ENCODE measurements around the gene ATP2A1. TPM values are rescaled to one million over a fixed set of nuclear protein-coding genes. Genes with fewer than 3 reads are reported as not detected.

ATP2A1 gene
- total RNA-seq, 1 experiment from 2014 or later = 10.3 TPM

DNA sequence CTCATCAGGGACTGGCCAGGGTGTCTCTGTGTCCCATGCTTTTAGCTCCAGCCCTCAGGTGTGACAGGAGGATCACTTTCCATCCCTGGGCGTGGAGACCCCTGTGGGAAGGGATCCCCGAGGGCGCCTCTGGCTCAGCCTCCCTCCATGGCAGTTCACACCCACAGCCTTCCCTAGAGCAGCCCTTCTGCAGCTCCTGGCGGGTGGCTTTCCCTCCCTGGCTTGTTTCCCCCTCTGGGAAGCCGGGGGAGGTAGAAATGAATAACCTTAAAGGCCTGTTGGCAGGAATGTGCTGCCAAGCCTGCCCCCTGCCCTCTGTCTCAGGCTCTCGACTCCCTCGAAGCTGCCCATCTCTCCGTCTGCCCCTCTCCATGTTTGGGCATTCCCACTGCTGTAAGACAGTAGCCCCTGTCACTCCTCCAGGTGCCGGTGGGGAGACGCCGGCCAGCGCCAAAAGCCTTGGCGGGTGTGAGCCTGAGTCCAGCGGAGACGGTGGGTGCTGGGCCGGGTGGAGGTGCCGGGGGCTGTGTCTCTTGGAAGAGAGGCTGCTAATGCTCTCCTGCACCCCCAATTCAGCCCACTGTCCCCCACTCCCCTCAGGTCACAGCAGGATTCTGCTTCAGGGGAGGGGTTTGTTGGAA lies 2.1 kb upstream of the ATP2A1 start:
- Histone ChIP-seq H3K4me2 (ENCODE audit: low read length) (no peak overlapping the region), H3K4me3 (replicated peaks in 1 of 2; ENCODE audit: low read depth in 1 of 2, low read length in 2 of 2) (no peak overlapping the region), H3K27me3 (ENCODE audit: insufficient read depth, low read length) (no peaks in the 10 kb centered on the region), H3K79me2 (ENCODE audit: insufficient read depth, low read length) (no peaks in the 10 kb centered on the region), H2AFZ (ENCODE audit: low read depth, low read length, poor library complexity, severe bottlenecking) (no peak overlapping the region), H3K9ac (ENCODE audit: low read length) (no peak overlapping the region), H3K27ac (ENCODE audit: low read depth, low read length) (no peak overlapping the region), H3K4me1 (ENCODE audit: control insufficient read depth in 1 of 2, insufficient read depth in 2 of 2, low read length in 2 of 2) (peaks cover 5 to 17% of the 10 kb centered on the region in 2 experiments; a peak in 2 of 4 replicates), H3K9me3 (ENCODE audit: control insufficient read depth in 1 of 2, insufficient read depth in 1 of 2, low read depth in 1 of 2, low read length in 2 of 2) (no peaks in the 10 kb centered on the region), H3K9me2 (ENCODE audit: insufficient read depth) (no peaks in the 10 kb centered on the region), H3K36me3 (ENCODE audit: control insufficient read depth in 1 of 2, insufficient read depth in 2 of 2, low read length in 2 of 2) (peaks cover 6 to 9% of the 10 kb centered on the region in 2 experiments; a peak in 2 of 4 replicates), H4K20me1 (ENCODE audit: insufficient read depth) (no peaks in the 10 kb centered on the region)
- TF ChIP-seq ELF1 (IDR thresholded peaks at IDR 0.05; ENCODE audit: borderline replicate concordance, low read depth) = no peak
- TF ChIP-seq RAD21 (IDR thresholded peaks at IDR 0.05; ENCODE audit: low read depth) = no peak
- TF ChIP-seq ZNF274 (IDR thresholded peaks at IDR 0.05; ENCODE audit: low read depth, low read length) = no peak
- TF ChIP-seq EZH2phosphoT487 (IDR thresholded peaks at IDR 0.05; ENCODE audit: borderline replicate concordance) = no peak
- TF ChIP-seq TCF7L2 (IDR thresholded peaks at IDR 0.05; ENCODE audit: borderline replicate concordance, extremely low read depth, insufficient read depth, insufficient read length) = no peak
- TF ChIP-seq SIN3A (IDR thresholded peaks at IDR 0.05; ENCODE audit: low read depth) = no peak
- TF ChIP-seq, protein P1, sequence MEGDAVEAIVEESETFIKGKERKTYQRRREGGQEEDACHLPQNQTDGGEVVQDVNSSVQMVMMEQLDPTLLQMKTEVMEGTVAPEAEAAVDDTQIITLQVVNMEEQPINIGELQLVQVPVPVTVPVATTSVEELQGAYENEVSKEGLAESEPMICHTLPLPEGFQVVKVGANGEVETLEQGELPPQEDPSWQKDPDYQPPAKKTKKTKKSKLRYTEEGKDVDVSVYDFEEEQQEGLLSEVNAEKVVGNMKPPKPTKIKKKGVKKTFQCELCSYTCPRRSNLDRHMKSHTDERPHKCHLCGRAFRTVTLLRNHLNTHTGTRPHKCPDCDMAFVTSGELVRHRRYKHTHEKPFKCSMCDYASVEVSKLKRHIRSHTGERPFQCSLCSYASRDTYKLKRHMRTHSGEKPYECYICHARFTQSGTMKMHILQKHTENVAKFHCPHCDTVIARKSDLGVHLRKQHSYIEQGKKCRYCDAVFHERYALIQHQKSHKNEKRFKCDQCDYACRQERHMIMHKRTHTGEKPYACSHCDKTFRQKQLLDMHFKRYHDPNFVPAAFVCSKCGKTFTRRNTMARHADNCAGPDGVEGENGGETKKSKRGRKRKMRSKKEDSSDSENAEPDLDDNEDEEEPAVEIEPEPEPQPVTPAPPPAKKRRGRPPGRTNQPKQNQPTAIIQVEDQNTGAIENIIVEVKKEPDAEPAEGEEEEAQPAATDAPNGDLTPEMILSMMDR (IDR thresholded peaks at IDR 0.05 in 2 of 3, conservative IDR thresholded peaks at IDR 0.05 in 1 of 3; ENCODE audit: borderline replicate concordance in 1 of 3, insufficient read depth in 1 of 3, low read depth in 2 of 3, low read length in 2 of 3) = no peak
- TF ChIP-seq SRF (IDR thresholded peaks at IDR 0.05; ENCODE audit: low read depth) = no peak
- no peak for TF ChIP-seq SP1 (IDR thresholded peaks at IDR 0.05; ENCODE audit: low read depth)
- RAD21 ChIA-PET (ENCODE audit: low non-redundant PET in 1 of 2, low total read pairs in 2 of 2, uncharacterized antibody in 2 of 2, unreplicated experiment in 2 of 2) = no interaction called here
- no peak for DNase-seq (ENCODE audit: low read depth, low spot score)
- POLR2A ChIA-PET = no interaction called here
- ATAC-seq = no peak
- CTCF ChIA-PET = no interaction called here
- intact Hi-C loops (cut with micrococcal nuclease) = loop anchor here (5.0 kb wide), 1 partner anchor 36 kb away; no protein-coding TSS in a partner anchor
- no TSS peak for BruUV-seq (replicated peaks)

Data from HCT116 (cell line).